Smooth muscle cell of the brain vasculature (primary cell): Measurements from ENCODE around the gene PDE4A.

Experiments used
- DNase-seq: peaks from one replicate; pipeline ENCODE4 v3.0.0-alpha.2; 2012; ENCODE audit warnings: low read depth, low spot score

Gene PDE4A

GRCh38 chr19:10510301-10510802 is 90.0 kb downstream of the PDE4A start:
- DNase-seq: no peak

- DNase-seq: no peak
Observed at GRCh38 chr19:10513223-10513622, 92.9 kb downstream of the PDE4A start.

DNA sequence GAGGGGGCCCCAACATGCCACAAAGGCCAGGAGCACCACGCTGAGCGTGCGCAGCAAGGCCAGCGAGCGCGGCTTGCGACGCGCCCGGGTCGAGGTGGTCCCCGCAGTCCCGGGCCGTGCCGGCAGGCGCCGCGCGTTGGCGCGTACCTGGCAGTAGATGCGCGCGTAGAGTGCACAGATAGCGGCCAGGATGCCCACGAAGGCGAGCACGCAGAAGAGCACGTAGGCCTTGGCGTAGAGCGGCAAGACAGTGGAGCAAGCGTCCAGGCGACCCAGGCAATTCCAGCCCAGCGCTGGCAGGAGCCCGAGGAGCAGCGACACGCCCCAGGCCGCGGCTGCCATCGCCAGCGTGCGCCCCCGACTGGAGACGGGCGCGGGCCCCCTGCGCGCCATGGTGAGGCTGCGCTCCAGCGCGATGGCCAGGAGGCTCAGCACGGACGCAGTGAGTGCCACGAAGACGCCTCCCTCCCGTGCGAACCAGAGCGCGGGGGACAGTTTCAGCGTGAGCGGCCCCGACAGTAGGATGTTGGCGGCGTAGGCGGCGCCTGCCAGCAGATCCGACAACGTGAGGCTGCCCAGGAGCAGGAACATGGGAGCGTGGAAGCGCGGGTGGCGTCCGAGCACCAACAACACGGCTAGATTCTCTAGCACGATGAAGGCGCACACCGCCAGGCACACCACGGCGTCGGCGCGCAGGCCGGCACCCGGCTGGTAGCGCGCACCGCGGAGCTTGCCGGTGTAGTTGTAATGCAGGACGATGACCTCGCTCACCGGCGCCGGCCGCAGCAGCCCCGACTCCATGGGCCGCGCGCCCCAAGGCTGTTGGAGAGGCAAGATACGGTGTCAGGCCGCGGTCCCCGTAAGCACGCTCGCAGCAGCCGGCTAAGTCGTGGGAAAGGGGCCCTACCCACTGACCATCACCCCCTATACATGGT is 94.1 kb downstream of the PDE4A start:
- DNase-seq: no peak

- DNase-seq: no peak
Observed at GRCh38 chr19:10516064-10516385, 95.7 kb downstream of the PDE4A start.

DNA sequence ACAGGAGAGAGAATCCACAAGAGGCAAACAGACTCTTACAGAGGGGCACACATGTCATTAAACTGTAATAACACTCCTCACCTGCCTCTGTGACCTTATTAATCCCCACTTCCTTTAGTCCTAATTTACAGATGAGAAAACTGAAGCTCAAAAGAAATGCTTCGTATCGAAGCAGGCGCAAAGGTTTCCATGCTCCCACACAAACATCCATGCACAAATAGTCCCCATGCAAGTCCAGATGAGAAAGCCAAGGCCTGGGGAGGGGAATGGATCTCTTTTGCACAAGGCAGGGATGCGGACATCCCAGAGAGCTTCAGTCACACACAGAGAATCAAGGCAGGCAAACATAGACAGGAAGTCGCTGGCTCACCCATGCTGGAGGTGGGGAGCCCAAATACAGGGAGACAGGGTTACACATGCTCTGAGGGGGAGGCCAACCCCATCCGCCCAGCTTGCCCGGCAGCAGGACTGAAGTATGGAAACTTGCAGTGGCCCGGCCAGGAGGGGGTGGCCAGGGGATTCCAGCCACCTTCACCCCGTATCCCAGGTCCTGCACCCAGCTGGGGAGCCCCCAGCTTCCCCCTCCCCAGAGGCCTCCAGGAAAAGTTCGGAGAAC is 96.4 kb downstream of the PDE4A start:
- DNase-seq: no peak

DNA sequence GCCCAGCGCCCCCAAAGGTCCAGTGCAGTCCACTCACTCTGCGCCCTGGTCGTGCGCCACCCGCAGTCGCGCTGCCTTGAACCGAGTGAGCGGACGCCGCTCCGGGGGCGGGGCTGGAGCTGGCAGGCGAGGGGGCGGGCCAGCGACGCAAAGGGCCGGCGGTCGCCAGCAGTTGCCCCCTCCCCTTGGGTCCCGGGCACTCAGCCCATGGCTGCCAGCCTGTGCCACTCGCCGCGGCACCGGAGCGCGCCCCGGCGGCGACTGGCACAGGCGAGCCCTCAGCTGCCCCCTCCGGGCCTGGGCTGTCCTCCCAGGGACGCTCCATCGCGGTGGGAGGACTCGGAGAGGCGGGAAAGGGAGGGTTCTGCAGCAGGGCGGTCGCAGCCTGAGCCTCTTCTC is 97.0 kb downstream of the PDE4A start, which contains the start of gene S1PR5:
Gene S1PR5, minus strand, starts transcription at position 87 of the 399 bp plus-strand sequence. CDS start 2,436 bp downstream, outside the sequence.
- no peak for DNase-seq

DNA sequence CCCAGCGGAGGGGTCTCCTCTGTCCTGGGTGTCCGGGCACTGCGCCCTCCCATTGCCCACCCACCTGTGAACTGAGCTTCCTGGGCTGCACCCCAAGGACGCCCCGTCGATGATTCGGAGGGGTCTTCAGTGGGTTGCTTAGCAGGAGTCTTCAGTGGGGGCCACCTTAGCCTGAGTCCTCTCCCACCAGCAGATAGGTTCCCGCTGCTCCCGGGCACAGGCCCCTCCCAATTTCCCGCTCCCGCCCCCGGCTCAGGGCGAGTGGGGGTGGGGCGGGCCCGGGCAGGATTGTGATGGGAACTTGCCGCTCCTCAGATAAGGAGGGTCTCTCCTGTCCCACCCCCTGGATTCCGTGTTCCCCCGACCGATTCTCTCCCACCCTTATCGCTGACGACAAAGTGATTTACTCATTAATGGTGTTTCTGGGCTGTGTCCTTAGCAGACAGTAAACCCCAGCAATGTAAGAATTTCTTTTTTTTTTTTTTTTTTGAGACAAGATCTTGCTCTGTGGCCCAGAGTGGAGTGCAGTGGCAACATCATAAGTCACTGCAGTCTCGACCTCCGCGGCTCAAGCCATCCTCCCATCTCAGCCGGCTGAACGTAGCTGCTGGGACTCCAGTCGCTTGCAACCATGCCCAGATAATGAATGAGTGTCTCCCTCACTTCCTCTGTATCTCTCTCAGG is 97.6 kb downstream of the PDE4A start:
- DNase-seq: no peak

- no peak for DNase-seq
Observed at GRCh38 chr19:10518444-10519361, 98.4 kb downstream of the PDE4A start.
